LNCaP clone FGC (cell line): ENCODE measurements around the gene PURB.

Source experiments
- DNase-seq: peaks from one replicate; pipeline ENCODE4 v3.0.0-alpha.2; 2011; ENCODE audit warnings: low read depth
- H3K4me3 ChIP-seq: 2 replicates; pipeline ENCODE4 v1.5.1; 2011; ENCODE audit warnings: mild to moderate bottlenecking, low read depth, low read length, control low read depth
- CTCF ChIP-seq: IDR thresholded peaks from 2 replicates; pipeline ENCODE4 v1.5.1; 2012; ENCODE audit warnings: mild to moderate bottlenecking; ENCODE audit not compliant: control insufficient read depth, insufficient read depth; ENCODE audit errors: extremely low read depth

The PURB gene

GRCh38 chr7:44918029-44918428 is 32.7 kb upstream of the PURB start:
- no peak overlapping the region for H3K4me3 ChIP-seq
- no peak for DNase-seq
- no peak for TF ChIP-seq CTCF

GRCh38 chr7:44917465-44917864 is 32.1 kb upstream of the PURB start:
- DNase-seq, result no peak
- H3K4me3 ChIP-seq, result no peak overlapping the region
- no peak for TF ChIP-seq CTCF

- H3K4me3 ChIP-seq, result no peak overlapping the region
- TF ChIP-seq CTCF, result no peak
- DNase-seq, result no peak
Observed at GRCh38 chr7:44914992-44915607, 29.8 kb upstream of the PURB start.

- DNase-seq, result no peak
- no peak overlapping the region for H3K4me3 ChIP-seq
- no peak for TF ChIP-seq CTCF
Observed at GRCh38 chr7:44912775-44913347, 27.5 kb upstream of the PURB start.

- no peak overlapping the region for H3K4me3 ChIP-seq
- DNase-seq, result no peak
- no peak for TF ChIP-seq CTCF
Observed at GRCh38 chr7:44911911-44912310, 26.6 kb upstream of the PURB start.

GRCh38 chr7:44909596-44910389 is 24.5 kb upstream of the PURB start:
- no peak for DNase-seq
- no peak for TF ChIP-seq CTCF

GRCh38 chr7:44906965-44907364 is 21.6 kb upstream of the PURB start:
- no peak for DNase-seq
- no peak for TF ChIP-seq CTCF

More at GRCh38 chr7:44909596-44910389, 24.5 kb upstream of the PURB start:
- no peak overlapping the region for H3K4me3 ChIP-seq

More at GRCh38 chr7:44906965-44907364, 21.6 kb upstream of the PURB start:
- no peak overlapping the region for H3K4me3 ChIP-seq
